H1 (cell line): ENCODE data around the gene ACACA. TPM values are rescaled to one million over a fixed set of nuclear protein-coding genes. Genes with fewer than 3 reads are reported as not detected.

Experiments
- CTCF ChIA-PET: fragments of 300-600 bp; sonication (Branson Sonifier 250); formaldehyde crosslinking; loops from one replicate; lab custom pipeline; 2021; ENCODE audit not compliant: partially characterized antibody; lab: Charles Lee
- POLR2A ChIA-PET: fragments of 300-600 bp; sonication (Branson Sonifier 250); formaldehyde crosslinking; loops from one replicate; lab custom pipeline; 2021; ENCODE audit warnings: inconsistent platforms; ENCODE audit not compliant: partially characterized antibody; lab: Charles Lee
- DNase-seq, 2 experiments: peaks; one replicate each; pipeline versions ENCODE4 v3.0.0 to v3.0.0-alpha.2; 2010 to 2022; ENCODE audit warnings: low spot score in 2 of 2, low read depth in 1 of 2, mixed read lengths in 1 of 2
- FAIRE-seq: peaks from 2 replicates; lab custom pipeline; 2011; peaks lifted over from hg19 to GRCh38; lab: Jason Lieb, UNC
- H2AFZ ChIP-seq: 2 replicates; pipeline ENCODE4 v1.8.1; 2012; ENCODE audit warnings: low read length, inconsistent platforms
- H2AK5ac ChIP-seq: 2 replicates; pipeline ENCODE4 v1.6.1; 2013; ENCODE audit warnings: low read depth, low read length
- H2BK120ac ChIP-seq: replicated peaks from 2 replicates; pipeline ENCODE3; 2013; ENCODE audit warnings: low read depth, low read length, inconsistent platforms
- H2BK12ac ChIP-seq: 2 replicates; pipeline ENCODE4 v1.6.1; 2013; ENCODE audit warnings: low read depth, low read length
- H2BK15ac ChIP-seq: 2 replicates; pipeline ENCODE4 v1.6.1; 2013; ENCODE audit warnings: low read length
- H2BK20ac ChIP-seq: 2 replicates; pipeline ENCODE4 v1.6.1; 2013; ENCODE audit warnings: low read length
- H2BK5ac ChIP-seq: 2 replicates; pipeline ENCODE4 v1.6.1; 2013; ENCODE audit warnings: low read depth, low read length
- H3K14ac ChIP-seq: 2 replicates; pipeline ENCODE4 v1.6.1; 2013; ENCODE audit warnings: inconsistent platforms; ENCODE audit not compliant: insufficient read length
- H3K18ac ChIP-seq: 2 replicates; pipeline ENCODE4 v1.6.1; 2013; ENCODE audit warnings: low read length; ENCODE audit errors: extremely low read depth
- H3K23ac ChIP-seq: 2 replicates; pipeline ENCODE4 v1.6.1; 2013; ENCODE audit warnings: inconsistent platforms; ENCODE audit not compliant: insufficient read length
- H3K23me2 ChIP-seq: 2 replicates; pipeline ENCODE4 v1.6.1; 2013; ENCODE audit warnings: low read depth, low read length
- H3K27ac ChIP-seq: 2 replicates; pipeline ENCODE4 v1.6.1; 2011; ENCODE audit warnings: low read depth, low read length, inconsistent platforms
- H3K27me3 ChIP-seq, 4 experiments: replicated peaks in 1 of 4; 1 replicate in 1 of 4; 2 replicates in 3 of 4; pipeline versions ENCODE4 v1.6.1 to v1.8.1; 2011 to 2013; ENCODE audit warnings: low read length in 3 of 4, mild to moderate bottlenecking in 3 of 4, inconsistent platforms in 2 of 4, mixed read lengths in 2 of 4, moderate library complexity in 1 of 4; ENCODE audit not compliant: control insufficient read depth in 3 of 4, insufficient read depth in 3 of 4; ENCODE audit errors: extremely low read depth in 1 of 4
- H3K36me3 ChIP-seq, 4 experiments: 2 replicates each; pipeline versions ENCODE4 v1.6.1 to v1.8.1; 2011 to 2013; ENCODE audit warnings: mild to moderate bottlenecking in 4 of 4, low read length in 3 of 4, moderate library complexity in 2 of 4, control low read depth in 1 of 4, inconsistent platforms in 1 of 4; ENCODE audit not compliant: insufficient read depth in 4 of 4, control insufficient read depth in 2 of 4
- H3K4ac ChIP-seq: replicated peaks from 2 replicates; pipeline ENCODE3; 2013; ENCODE audit warnings: low read length, low read depth, mixed read lengths, inconsistent platforms; ENCODE audit not compliant: insufficient read length
- H3K4me1 ChIP-seq, 4 experiments: replicated peaks in 1 of 4; 1 replicate in 1 of 4; 2 replicates in 3 of 4; pipeline versions ENCODE4 v1.6.1 to v1.8.1; 2011 to 2013; ENCODE audit warnings: low read length in 3 of 4, inconsistent platforms in 2 of 4, mixed read lengths in 1 of 4; ENCODE audit not compliant: insufficient read depth in 4 of 4, control insufficient read depth in 3 of 4
- H3K4me2 ChIP-seq, 2 experiments: 2 replicates each; pipeline versions ENCODE4 v1.6.1 to v1.8.1; 2011 to 2013; ENCODE audit warnings: low read depth in 2 of 2, low read length in 2 of 2, control low read depth in 1 of 2, inconsistent platforms in 1 of 2, mild to moderate bottlenecking in 1 of 2; ENCODE audit not compliant: insufficient read depth in 1 of 2
- H3K4me3 ChIP-seq, 4 experiments: fragments of 200-600, 300-600 bp in 1 of 4; sonication (generic), shearing (Covaris generic), sonication (Bioruptor Twin) in 1 of 4; 2 replicates each; pipeline versions ENCODE4 v1.5.1 to v1.8.1; 2011 to 2016; ENCODE audit warnings: low read length in 4 of 4, low read depth in 3 of 4, control low read depth in 2 of 4, inconsistent platforms in 2 of 4, mild to moderate bottlenecking in 2 of 4, mixed read lengths in 1 of 4, moderate library complexity in 1 of 4; ENCODE audit not compliant: insufficient read depth in 2 of 4; ENCODE audit errors: extremely low read depth in 1 of 4
- H3K56ac ChIP-seq: replicated peaks from 2 replicates; pipeline ENCODE3; 2013; ENCODE audit warnings: low read depth, mild to moderate bottlenecking, mixed read lengths, low read length, inconsistent platforms; ENCODE audit not compliant: insufficient read length
- H3K79me1 ChIP-seq: 2 replicates; pipeline ENCODE4 v1.6.1; 2013; ENCODE audit warnings: low read depth, low read length, control low read depth
- H3K79me2 ChIP-seq, 2 experiments: 2 replicates each; pipeline versions ENCODE4 v1.6.1 to v1.8.1; 2012 to 2013; ENCODE audit warnings: low read length in 2 of 2, mild to moderate bottlenecking in 2 of 2, inconsistent platforms in 1 of 2; ENCODE audit not compliant: insufficient read depth in 2 of 2, control insufficient read depth in 1 of 2
- H3K9ac ChIP-seq, 4 experiments: replicated peaks in 1 of 4; 1 replicate in 1 of 4; 2 replicates in 3 of 4; pipeline versions ENCODE4 v1.6.1 to v1.8.1; 2011 to 2013; ENCODE audit warnings: low read depth in 3 of 4, low read length in 3 of 4, control low read depth in 2 of 4, mild to moderate bottlenecking in 2 of 4, moderate library complexity in 2 of 4, inconsistent platforms in 1 of 4; ENCODE audit errors: extremely low read depth in 1 of 4
- H3K9me3 ChIP-seq, 2 experiments: 2 replicates each; pipeline versions ENCODE4 v1.6.1 to v1.8.1; 2012 to 2013; ENCODE audit warnings: mild to moderate bottlenecking in 2 of 2, moderate library complexity in 2 of 2, control low read depth in 1 of 2, inconsistent platforms in 1 of 2, low read depth in 1 of 2, low read length in 1 of 2, mixed read lengths in 1 of 2; ENCODE audit not compliant: insufficient read depth in 2 of 2
- H4K20me1 ChIP-seq, 2 experiments: replicated peaks in 1 of 2; 2 replicates each; pipeline versions ENCODE3 to v1.8.1; 2011 to 2013; ENCODE audit warnings: inconsistent platforms in 2 of 2, low read length in 2 of 2, mild to moderate bottlenecking in 1 of 2; ENCODE audit not compliant: insufficient read depth in 2 of 2, control insufficient read depth in 1 of 2
- H4K5ac ChIP-seq: 2 replicates; pipeline ENCODE4 v1.6.1; 2013; ENCODE audit warnings: low read length, low read depth, mixed read lengths, inconsistent platforms; ENCODE audit not compliant: insufficient read length
- H4K8ac ChIP-seq: 2 replicates; pipeline ENCODE4 v1.8.0; 2013; ENCODE audit warnings: mild to moderate bottlenecking, moderate library complexity, low read length, inconsistent platforms; ENCODE audit not compliant: insufficient read depth; ENCODE audit errors: extremely low read depth
- H4K91ac ChIP-seq: replicated peaks from 2 replicates; pipeline ENCODE3; 2013; ENCODE audit warnings: low read length, mixed read lengths, inconsistent platforms; ENCODE audit not compliant: insufficient read length
- CHD1 ChIP-seq: IDR thresholded peaks from 2 replicates; pipeline ENCODE4 v1.6.1; 2012; ENCODE audit warnings: low read depth, low read length, improper control_type of control experiment
- GABPA ChIP-seq: IDR thresholded peaks from 2 replicates; pipeline ENCODE4 v1.6.1; 2011; ENCODE audit warnings: mild to moderate bottlenecking, low read length, moderate library complexity, borderline replicate concordance; ENCODE audit not compliant: insufficient read depth
- MAFK ChIP-seq: IDR thresholded peaks from 2 replicates; pipeline ENCODE4 v1.6.1; 2012; ENCODE audit warnings: low read depth, mild to moderate bottlenecking, improper control_type of control experiment, low read length
- SIN3A ChIP-seq, 2 experiments: IDR thresholded peaks in 1 of 2; conservative IDR thresholded peaks in 1 of 2; 2 replicates each; pipeline ENCODE4 v1.6.1; 2011 to 2012; ENCODE audit warnings: low read length in 2 of 2, improper control_type of control experiment in 1 of 2, low read depth in 1 of 2, mild to moderate bottlenecking in 1 of 2
- WGBS, 2 experiments: shearing (Covaris generic) in 1 of 2; methylation state at CpG; one replicate each; pipeline versions ENCODE4 v1.1.6 to v1.1.7; 2013 to 2015; ENCODE audit warnings: low lambda C conversion rate in 2 of 2, mixed read lengths in 2 of 2, inconsistent platforms in 1 of 2, low coverage in 1 of 2, missing lambda C conversion rate in 1 of 2; ENCODE audit not compliant: insufficient replicate concordance in 2 of 2, insufficient coverage in 1 of 2, insufficient read length in 1 of 2; ENCODE audit errors: extremely low coverage in 1 of 2, missing lambda C conversion rate in 1 of 2; 5-methylcytosine and 5-hydroxymethylcytosine counted together
- polyA plus RNA-seq, 7 experiments: library from polyadenylated mRNA; depleted of rRNA in 3 of 7; stranded (reverse) in 5 of 7; unstranded in 2 of 7; fragments of >200 nt in 5 of 7; fragments of 200-250 nt in 2 of 7; gene quantifications; 1 replicate in 5 of 7; 2 replicates in 1 of 7; 4 replicates in 1 of 7; pipeline versions ENCODE4 v1.2.1 to v1.2.3, GENCODE V29; 2011 to 2013; ENCODE audit warnings: missing spikeins in 2 of 7, mixed read lengths in 2 of 7
- total RNA-seq: library from RNA; stranded (reverse); fragmentation: NEBNext Ultra II Directional; extraction: Animal tissue kit (Norgen Biotek cat#: 25700); gene quantifications from 2 replicates; pipeline ENCODE4 v1.2.1, GENCODE V29; 2021

ACACA gene
- total and polyA plus RNA-seq, 2 of the 8 experiments (the other 6 are each of a cell fraction or from before 2014, with no cell fraction given), result 74.0 to 160 TPM

DNA sequence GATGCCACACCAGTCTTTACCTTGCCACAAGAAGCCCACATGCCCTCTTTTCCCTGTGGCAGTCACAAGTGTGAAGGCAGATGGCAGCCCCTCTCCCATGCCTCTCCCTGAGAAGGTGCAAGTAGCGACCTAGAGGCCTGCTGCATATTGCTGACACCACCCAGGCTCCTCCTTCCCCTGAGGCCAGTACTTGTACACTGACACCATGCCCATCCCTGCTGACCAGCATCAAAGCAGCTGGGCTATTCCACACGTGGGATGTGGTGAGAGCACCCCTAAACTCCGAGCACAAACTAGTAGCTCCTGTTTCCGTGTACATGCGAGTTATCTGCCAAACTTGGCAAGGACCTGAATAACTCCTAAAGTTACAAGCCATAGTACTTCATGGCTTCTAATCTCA is 308.5 kb downstream of the ACACA start:
- Histone ChIP-seq H3K36me3 (peaks cover 22 to 43% (median 28%) of the 10 kb centered on the region in 4 experiments; a peak in 7 of 8 replicates), H4K8ac (peak overlapping the region; percentile 22; the same call in 1 of the 2 replicates), H2BK20ac (no peak overlapping the region), H3K9ac (no peak overlapping the region), H2BK15ac (no peak overlapping the region), H3K27ac (no peak overlapping the region), H2AK5ac (no peak overlapping the region), H3K4me3 (no peak overlapping the region), H3K27me3 (no peaks in the 10 kb centered on the region), H2BK5ac (peak overlapping the region; percentile 9; the same call in 1 of the 2 replicates), H3K9me3 (no peaks in the 10 kb centered on the region), H3K4me2 (no peak overlapping the region), H3K23me2 (peaks cover 1% of the 10 kb centered on the region; the same call in 1 of the 2 replicates), H3K18ac (no peak overlapping the region), H2AFZ (no peak overlapping the region), H4K5ac (no peak overlapping the region), H2BK120ac (no peak overlapping the region)
- CTCF ChIA-PET, result interaction anchor here (0.6 to 1.5 kb wide), 5 partner anchors 8 to 126 kb away, joined by 3 to 4 read pairs (median 4); no protein-coding TSS in a partner anchor
- FAIRE-seq (no peak), DNase-seq (no peak)
- TF ChIP-seq MAFK (no peak), CHD1 (no peak), GABPA (no peak), SIN3A (conservative IDR thresholded peaks at IDR 0.05 in 1 of 2, IDR thresholded peaks at IDR 0.05 in 1 of 2; ENCODE audit: low read depth in 1 of 2, low read length in 2 of 2) (no peak)
- TF ChIP-seq, all 59 proteins: peak for 0
- 93% methylated on average over 5 of the region's 5 CpGs; no CpG with 5 or more reads in 1 of the 2 experiments for WGBS, 2 experiments
- H3K14ac ChIP-seq, result no peak overlapping the region
- POLR2A ChIA-PET, result interaction anchor here (1.3 to 2.5 kb wide), 4 partner anchors 8 to 15 kb away, joined by 4 to 12 read pairs (median 4); no protein-coding TSS in a partner anchor
- no peak overlapping the region for H3K56ac ChIP-seq
- 0 out of 2 replicates have a peak, but pooled peaks cover 2% of the 10 kb centered on the region for H3K79me1 ChIP-seq
- H2BK12ac ChIP-seq, result no peak overlapping the region
- H3K4me1 ChIP-seq, result peaks cover 3 to 7% (median 4%) of the 10 kb centered on the region in 4 experiments; a peak in 5 of 7 replicates
- no peaks in the 10 kb centered on the region for H4K20me1 ChIP-seq
- H3K79me2 ChIP-seq, result no peaks in the 10 kb centered on the region
- no peak overlapping the region for H4K91ac ChIP-seq
- H3K23ac ChIP-seq, result no peak overlapping the region
- no peak overlapping the region for H3K4ac ChIP-seq
